Adrenal gland (tissue), 19 donors: ENCODE data around the gene NXPE2. TPM values are rescaled to one million over a fixed set of nuclear protein-coding genes. Genes with fewer than 3 reads are reported as not detected.
"Not testable (repeated sequence)": the region's sequence is repeated elsewhere in the genome, so short reads cannot be mapped to it uniquely, and the experiment has no call there.

Source experiments
- DNase-seq, 7 donors: peaks; one replicate each; pipeline ENCODE4 v3.0.0-alpha.2; 2019 to 2020
- H3K27ac ChIP-seq, 5 donors: fragments of 200-600 bp; sonication (generic) in 4 of 5; 1 replicate in 3 of 5; 2 replicates in 2 of 5; pipeline versions ENCODE4 v1.5.1 to v1.8.0; 2016 to 2020; ENCODE audit warnings: mild to moderate bottlenecking in 1 of 5
- H3K27me3 ChIP-seq: fragments of 200-600 bp; 2 replicates; pipeline ENCODE4 v1.8.0; 2021
- H3K36me3 ChIP-seq, 2 donors: fragments of 200-600 bp; replicated peaks in 1 of 2; 1 replicate in 1 of 2; 2 replicates in 1 of 2; pipeline versions ENCODE4 v1.5.1 to v1.8.0; 2018 to 2022
- H3K4me1 ChIP-seq, 2 donors: fragments of 200-600 bp; replicated peaks in 1 of 2; 1 replicate in 1 of 2; 2 replicates in 1 of 2; pipeline versions ENCODE4 v1.5.1 to v1.8.0; 2018 to 2021
- H3K4me3 ChIP-seq, 4 donors: fragments of 200-600 bp; sonication (generic) in 3 of 4; one replicate each; pipeline ENCODE4 v1.5.1; 2016 to 2018
- H3K9me3 ChIP-seq, 3 donors: fragments of 200-600 bp; sonication (generic) in 1 of 3; replicated peaks in 1 of 3; 1 replicate in 2 of 3; 2 replicates in 1 of 3; pipeline versions ENCODE4 v1.5.1 to v1.8.0; 2016 to 2021
- POLR2A ChIP-seq, 2 donors: fragments of 450-650 bp; IDR thresholded peaks; one replicate each; pipeline ENCODE4 v1.6.1; 2017; ENCODE audit warnings: antibody characterized with exemption in 2 of 2, mild to moderate bottlenecking in 2 of 2, moderate library complexity in 1 of 2
- WGBS, 4 donors: extraction: QIAGEN DNeasy Blood & Tissue Kit in 2 of 4; methylation state at CpG; one replicate each; pipeline versions ENCODE4 v1.1.5 to v1.1.7; 2013 to 2017; 5-methylcytosine and 5-hydroxymethylcytosine counted together
- intact Hi-C, 2 donors: fragments of 100-400 bp; cut with DNase I; formaldehyde crosslinking; loops; one replicate each; pipeline versions ENCODE4 v1.14.1 to v1.15.0; 2022 to 2023
- long read RNA-seq, 10 donors: library from polyadenylated mRNA in 3 of 10; unstranded in 2 of 10; stranded (forward) in 1 of 10; transcript quantifications; one replicate each; pipeline ENCODE4 v2.0.0 and lab custom pipeline, GENCODE V29; 2021 to 2026
- polyA plus RNA-seq, 3 donors: library from polyadenylated mRNA; stranded (reverse); fragments of 200-250 nt in 2 of 3; fragments of 350-450 nt in 1 of 3; fragmentation: Illumina TruSeq in 1 of 3; extraction: RNeasy Lipid Tissue Mini Kit (QIAGEN cat#74804) in 1 of 3; gene quantifications; one replicate each; pipeline ENCODE4 v1.2.3, GENCODE V29; 2013 to 2014
- total RNA-seq, 9 donors: library from RNA; depleted of rRNA in 4 of 9; stranded (reverse); fragments of >200 nt in 4 of 9; fragments of 120-200 nt in 1 of 9; fragmentation: NEBNext Ultra II Directional in 1 of 9; extraction: Animal tissue kit (Norgen Biotek cat#: 25700) in 1 of 9; gene quantifications; one replicate each; pipeline versions ENCODE4 v1.1.0 to v1.2.4, GENCODE V29; 2013 to 2023
- TF ChIP-seq, protein P1 (sequence below), 6 experiments: fragments of 450-650 bp in 4 of 6; fragments of 200-600 bp in 2 of 6; sonication (generic) in 1 of 6; IDR thresholded peaks; 1 replicate in 5 of 6; 2 replicates in 1 of 6; pipeline versions ENCODE4 v1.5.1 to v1.8.0; 2016 to 2021; ENCODE audit warnings: antibody characterized with exemption in 6 of 6, mild to moderate bottlenecking in 2 of 6, moderate library complexity in 1 of 6
- donor health status: healthy with polysubstance abuse.
- donor health status: Bipolar disorder and iron deficiency.
- donor health status: DM: yes; HTN: yes; CAD: no.
- donor health status: DM: no; HTN: no; CAD: no.
- donor health status: DM: no; HTN: no; CAD: no.
- donor health status: DM: yes; HTN: yes; CAD: no.

NXPE2 gene
- total RNA-seq: under 1 TPM in 2 of 9 donors, not detected in 7; 0.14 to 0.28 TPM
- polyA plus RNA-seq: not detected
- long read RNA-seq, donor 1: 0 reads
- long read RNA-seq, donor 2: 0 reads
- long read RNA-seq, donor 3: 0 reads
- long read RNA-seq, donor 4: 0 reads
- long read RNA-seq, donor 5: 0 reads
- long read RNA-seq, donor 6: 0 reads
- long read RNA-seq, donor 7: 0 reads
- long read RNA-seq, donor 8: 0 reads
- long read RNA-seq, donor 9: 0 reads
- long read RNA-seq, donor 10: 0 reads

DNA sequence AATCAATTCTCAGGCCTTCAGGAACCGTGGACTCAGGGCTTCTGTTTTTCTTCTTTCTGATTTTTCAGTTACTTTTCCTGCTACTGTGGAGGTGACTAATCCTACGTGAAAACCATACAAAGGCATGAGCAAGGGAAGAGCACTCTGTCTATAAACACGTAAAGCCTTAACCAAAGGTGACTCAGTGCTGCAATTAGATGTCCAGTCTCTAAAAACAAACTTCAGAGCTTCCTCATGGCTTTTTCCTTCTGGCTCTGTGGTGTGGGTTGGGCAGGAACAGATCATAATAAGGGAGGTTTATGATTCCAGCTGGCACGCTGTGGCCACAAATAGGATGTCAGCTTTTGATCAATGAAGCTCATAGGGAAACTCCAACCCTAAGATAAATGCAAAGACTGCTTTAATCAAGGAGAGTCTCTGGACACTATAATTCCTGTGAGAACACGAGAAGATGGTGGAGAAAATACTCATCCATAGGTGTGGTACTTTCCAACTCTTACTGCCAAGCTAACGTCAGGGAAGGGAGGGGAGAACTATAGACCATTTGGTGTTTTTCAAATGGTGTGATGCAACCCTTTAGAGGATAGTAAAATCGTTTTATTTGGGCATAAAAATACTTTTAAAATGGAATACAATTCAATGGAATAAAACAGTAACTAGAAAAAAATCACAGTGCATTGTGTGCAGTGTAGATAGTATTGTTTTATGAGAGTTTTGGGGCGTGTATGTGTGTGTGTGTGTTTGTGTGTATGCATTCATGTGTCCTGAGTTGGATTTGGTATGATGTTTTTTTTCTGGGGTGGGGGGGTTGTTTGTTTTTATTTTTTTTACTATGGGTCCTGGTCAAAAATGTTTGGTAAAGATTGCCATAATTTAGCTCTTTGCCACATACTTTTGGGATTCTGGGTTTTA lies at the start of gene NXPE2:
NXPE2 (plus strand) TSS at position 403 of the 912 bp plus-strand sequence; CDS start at position 452, 49 bp downstream.
- no peak for DNase-seq
- Histone ChIP-seq H3K27me3 (no peaks in the 10 kb centered on the region), H3K27ac (no peak within 1 kb of the TSS), H3K4me3 (no peak within 1 kb of the TSS), H3K36me3 (no peaks in the 10 kb centered on the region), H3K4me1 (no peaks in the 10 kb centered on the region), H3K9me3 (no peaks in the 10 kb centered on the region)
- intact Hi-C loops: no loop called here
- 53 to 71% (median 57%) methylated on average over 8 of the region's 8 CpGs for WGBS, 4 donors
- TF ChIP-seq POLR2A (IDR thresholded peaks at IDR 0.05): no peak
- TF ChIP-seq, protein P1, sequence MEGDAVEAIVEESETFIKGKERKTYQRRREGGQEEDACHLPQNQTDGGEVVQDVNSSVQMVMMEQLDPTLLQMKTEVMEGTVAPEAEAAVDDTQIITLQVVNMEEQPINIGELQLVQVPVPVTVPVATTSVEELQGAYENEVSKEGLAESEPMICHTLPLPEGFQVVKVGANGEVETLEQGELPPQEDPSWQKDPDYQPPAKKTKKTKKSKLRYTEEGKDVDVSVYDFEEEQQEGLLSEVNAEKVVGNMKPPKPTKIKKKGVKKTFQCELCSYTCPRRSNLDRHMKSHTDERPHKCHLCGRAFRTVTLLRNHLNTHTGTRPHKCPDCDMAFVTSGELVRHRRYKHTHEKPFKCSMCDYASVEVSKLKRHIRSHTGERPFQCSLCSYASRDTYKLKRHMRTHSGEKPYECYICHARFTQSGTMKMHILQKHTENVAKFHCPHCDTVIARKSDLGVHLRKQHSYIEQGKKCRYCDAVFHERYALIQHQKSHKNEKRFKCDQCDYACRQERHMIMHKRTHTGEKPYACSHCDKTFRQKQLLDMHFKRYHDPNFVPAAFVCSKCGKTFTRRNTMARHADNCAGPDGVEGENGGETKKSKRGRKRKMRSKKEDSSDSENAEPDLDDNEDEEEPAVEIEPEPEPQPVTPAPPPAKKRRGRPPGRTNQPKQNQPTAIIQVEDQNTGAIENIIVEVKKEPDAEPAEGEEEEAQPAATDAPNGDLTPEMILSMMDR (IDR thresholded peaks at IDR 0.05): no peak

DNA sequence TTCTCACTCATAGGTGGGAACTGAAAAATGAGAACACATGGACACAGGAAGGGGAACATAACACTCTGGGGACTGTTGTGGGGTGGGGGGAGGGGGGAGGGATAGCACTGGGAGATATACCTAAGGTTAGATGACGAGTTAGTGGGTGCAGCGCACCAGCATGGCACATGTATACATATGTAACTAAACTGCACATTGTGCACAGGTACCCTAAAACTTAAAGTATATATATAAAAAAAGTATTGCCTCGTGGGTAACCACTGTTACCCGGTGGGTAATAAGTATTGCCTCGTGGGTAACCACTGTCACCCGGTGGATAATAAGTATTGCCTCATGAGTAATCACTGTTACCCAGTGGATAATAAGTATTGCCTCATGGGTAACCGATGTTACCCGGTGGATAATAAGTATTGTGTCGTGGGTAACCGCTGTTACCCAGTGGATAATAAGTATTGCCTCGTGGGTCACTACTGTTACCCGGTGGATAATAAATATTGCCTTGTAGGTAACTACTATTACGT lies 46.8 kb upstream of the NXPE2 start:
- intact Hi-C loops, H3K4me3 ChIP-seq, DNase-seq, H3K36me3 ChIP-seq, H3K27me3 ChIP-seq, H3K9me3 ChIP-seq, H3K27ac ChIP-seq, H3K4me1 ChIP-seq: not testable (repeated sequence)
- 89 to 95% (median 91%) methylated on average over 13 of the region's 13 CpGs for WGBS, 4 donors

DNA sequence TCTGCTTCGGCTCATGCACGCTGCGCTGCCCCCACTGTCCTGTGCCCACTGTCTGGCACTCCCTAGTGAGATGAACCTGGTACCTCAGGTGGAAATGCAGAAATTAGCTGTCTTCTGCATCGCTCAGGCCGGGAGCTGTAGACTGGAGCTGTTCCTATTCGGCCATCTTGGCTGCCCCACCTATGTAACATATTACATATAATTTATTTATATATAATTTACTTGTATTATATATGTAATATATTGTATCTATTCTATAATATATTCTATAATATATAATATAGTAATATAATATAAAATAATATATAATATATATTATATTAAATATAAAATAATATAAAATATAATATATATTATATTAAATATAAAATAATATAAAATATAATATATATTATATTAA lies 38.9 kb upstream of the NXPE2 start:
- H3K36me3 ChIP-seq, H3K4me3 ChIP-seq, intact Hi-C loops, H3K9me3 ChIP-seq, H3K4me1 ChIP-seq, DNase-seq, H3K27me3 ChIP-seq, H3K27ac ChIP-seq: not testable (repeated sequence)
- 89 to 97% (median 95%) methylated on average over 6 of the region's 6 CpGs for WGBS, 4 donors

DNA sequence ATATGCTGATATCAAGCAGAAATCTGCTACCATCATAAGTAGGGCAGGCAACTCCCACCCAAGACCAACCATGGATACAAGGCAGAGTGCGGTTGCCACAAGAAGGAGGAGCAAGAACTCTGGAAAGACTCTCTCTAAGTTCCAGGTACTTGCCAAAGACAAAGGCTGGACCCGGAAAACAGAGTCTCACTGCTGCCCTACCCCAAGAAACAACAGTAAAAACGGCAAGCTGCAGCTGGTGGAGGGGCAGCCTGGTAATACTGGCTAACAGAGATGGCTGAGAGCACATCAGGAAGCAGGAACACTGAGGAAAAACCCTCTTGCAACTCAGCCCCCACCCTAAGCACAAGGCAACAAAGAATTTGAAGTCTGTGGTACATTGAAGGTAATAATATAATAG lies 27.7 kb upstream of the NXPE2 start:
- DNase-seq: no peak
- WGBS, 4 donors: 71 to 82% (median 80%) methylated on average over 3 of the region's 3 CpGs

More for the DNA sequence above, 27.7 kb upstream of the NXPE2 start:
- no peaks in the 10 kb centered on the region for H3K4me1 ChIP-seq
- H3K4me3 ChIP-seq: no peak overlapping the region
- intact Hi-C loops: no loop called here
- no peaks in the 10 kb centered on the region for H3K27me3 ChIP-seq
- no peaks in the 10 kb centered on the region for H3K36me3 ChIP-seq
- H3K9me3 ChIP-seq: no peaks in the 10 kb centered on the region
- TF ChIP-seq, protein P1 (IDR thresholded peaks at IDR 0.05): no peak
- TF ChIP-seq POLR2A (IDR thresholded peaks at IDR 0.05): no peak
- H3K27ac ChIP-seq: no peak overlapping the region
